NCI-H187 treated with DMSO at 0.1 percent for 48 hours (cell line): ENCODE results near the gene PRAC2.

Experiments used
- DNase-seq: peaks from one replicate; lab custom pipeline; 2025; lab: John Stamatoyannopoulos, UW

The PRAC2 gene

GRCh38 chr17:48755356-48755755 lies 32.4 kb downstream of the PRAC2 start:
- no peak for DNase-seq

DNA sequence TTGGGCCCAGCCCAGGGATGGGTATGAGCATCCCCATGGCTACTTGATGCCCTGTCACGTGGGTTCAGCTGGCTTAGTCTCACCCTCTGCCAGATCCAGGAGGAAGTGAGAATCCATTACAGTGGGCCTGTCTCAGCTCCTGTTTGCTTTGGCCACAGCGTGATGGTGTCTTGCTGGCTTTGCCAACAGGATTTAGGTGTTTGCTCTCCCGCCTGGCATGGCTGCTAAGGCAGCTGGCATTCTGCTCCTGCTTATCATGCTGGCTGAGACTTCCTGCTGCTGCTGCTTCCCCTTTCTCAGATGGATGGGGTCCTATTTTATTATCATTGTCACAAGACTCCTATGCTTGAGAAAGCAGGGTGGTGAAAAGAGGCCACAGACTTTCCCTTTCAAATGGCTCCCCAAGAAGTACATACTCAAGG lies 33.9 kb downstream of the PRAC2 start:
- no peak for DNase-seq

DNA sequence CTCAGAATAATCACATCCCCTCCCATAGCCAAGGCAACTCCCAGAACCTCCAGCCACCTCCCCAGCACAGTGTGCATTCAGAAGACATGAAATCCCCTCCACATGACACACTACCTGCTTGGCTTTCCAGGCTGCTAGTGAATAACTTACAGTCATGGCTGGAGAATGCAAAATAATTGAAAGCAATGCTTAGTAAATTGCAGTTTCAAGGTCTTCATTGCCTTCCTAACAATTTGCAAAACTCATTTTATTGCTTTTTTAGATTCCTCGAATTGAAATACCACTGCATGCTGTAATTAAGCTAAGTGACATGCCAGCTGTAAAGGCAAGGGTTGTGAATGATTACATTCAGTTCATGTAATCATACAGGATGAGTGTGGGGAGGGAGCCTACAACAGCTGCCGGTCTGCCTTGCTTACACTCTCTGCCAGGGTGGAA lies 34.6 kb downstream of the PRAC2 start:
- no peak for DNase-seq

DNA sequence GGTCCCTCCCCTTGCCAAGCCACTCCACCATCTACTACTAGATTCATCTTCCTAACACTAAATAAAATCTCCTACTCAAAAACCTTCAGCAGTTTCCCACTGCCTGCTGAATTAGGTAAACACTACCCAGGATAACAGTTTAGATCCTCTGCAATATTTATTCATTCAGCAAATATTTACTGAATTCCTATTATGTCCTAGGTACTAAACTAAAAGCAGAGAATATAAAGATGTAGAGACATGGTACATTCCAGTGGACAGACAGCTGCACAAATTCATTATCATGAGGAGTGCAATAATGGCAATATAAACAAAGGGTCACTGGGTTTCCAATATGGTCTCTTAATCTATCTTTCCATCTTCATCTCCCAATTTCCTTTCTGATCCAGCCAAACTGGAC lies 36.3 kb downstream of the PRAC2 start:
- no peak for DNase-seq

DNA sequence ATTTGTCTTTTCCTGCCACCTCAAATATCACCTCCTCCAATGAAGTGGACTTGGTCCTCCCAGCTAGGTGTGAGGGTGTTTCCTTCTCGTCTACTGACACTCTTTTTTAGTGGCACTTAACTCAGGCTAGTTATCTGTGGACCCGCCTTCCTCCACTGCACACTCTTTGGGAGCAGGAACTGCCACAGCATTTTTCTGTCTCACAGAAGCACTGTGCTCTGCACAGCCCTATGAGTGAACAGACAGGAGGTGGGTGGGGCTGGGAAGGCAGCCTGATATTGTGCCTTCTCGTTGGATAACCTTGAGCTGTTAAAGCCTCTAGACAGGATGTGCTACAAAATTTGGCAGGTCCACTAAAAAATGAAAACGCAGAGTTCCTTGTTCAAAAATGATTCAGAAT lies 37.4 kb downstream of the PRAC2 start:
- no peak for DNase-seq

DNA sequence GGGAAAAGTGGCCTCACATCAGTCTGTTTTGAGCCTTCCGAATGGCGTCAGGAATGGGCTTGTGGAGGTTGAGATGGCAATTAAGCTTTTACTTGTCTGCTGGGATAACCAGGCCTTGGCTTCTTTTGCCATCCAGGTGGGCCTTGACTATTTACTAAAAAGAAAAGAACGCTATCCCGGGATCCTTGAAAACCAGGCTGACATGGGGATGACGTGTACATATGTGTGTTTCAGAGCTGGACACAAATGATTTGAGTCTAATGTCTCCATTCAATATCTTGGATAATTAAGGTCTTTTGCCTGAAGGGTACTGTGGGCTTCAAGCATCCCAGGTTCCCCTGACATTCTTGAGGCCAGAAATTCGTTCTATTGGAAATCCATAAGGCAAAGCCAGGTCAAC lies 38.1 kb downstream of the PRAC2 start:
- DNase-seq, result no peak

DNA sequence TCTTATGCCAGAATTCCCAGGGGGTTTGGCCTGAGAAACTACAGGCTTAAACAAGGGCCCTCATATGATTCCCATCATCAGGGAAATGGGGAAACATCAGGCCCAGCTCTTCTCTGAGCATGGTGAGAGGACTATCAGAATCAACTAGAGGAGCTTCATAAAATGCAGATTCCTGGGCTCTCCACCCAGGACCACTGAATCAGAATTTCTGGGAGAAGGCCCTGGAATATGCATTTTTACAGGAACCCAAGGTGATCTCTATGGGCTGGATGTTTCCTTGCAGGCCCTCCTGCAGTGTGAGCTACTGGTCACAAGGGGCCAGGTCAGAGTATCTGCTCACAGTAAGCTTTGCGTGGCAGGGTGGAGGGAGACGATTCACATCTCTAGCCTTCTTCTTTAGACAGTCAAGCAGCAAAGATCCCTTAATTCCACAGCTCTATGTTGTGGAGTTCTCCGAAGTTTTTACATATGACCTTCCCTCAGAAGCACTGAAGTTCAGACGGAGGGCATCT lies 44.3 kb downstream of the PRAC2 start:
- no peak for DNase-seq

DNA sequence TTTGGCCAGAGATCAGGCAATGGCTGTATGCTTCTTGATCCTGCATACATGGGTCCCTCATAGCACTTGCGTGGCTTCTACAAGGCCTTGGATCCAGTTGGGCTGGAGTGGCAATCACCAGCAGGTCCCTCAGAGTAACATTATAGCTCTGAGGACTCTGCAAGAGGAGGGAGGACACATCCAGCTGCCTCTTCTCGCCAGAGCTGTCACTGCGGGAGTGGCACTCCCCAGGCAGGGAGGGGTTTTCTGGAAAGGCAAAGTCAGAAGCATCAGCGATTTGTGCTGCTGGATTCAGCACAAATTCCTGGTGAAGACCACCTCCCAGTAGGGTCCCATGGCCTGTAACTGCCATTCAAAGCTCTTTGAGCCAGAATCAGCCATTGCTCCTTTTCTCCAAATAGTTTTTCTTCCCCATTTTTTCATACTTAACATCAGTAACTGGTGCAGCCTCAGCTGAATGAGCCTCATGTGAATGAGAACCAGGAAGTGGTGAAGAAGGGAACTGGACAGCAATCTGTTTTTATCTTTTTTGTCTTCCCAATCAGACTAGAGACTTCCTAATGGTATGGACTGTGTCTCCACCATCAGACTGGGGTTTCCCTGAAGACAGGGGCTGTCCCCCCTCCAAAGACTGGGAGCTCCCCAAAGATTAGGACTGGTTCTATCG lies 46.2 kb downstream of the PRAC2 start:
- DNase-seq, result no peak

GRCh38 chr17:48770954-48771353 lies 48.0 kb downstream of the PRAC2 start:
- DNase-seq, result no peak

DNA sequence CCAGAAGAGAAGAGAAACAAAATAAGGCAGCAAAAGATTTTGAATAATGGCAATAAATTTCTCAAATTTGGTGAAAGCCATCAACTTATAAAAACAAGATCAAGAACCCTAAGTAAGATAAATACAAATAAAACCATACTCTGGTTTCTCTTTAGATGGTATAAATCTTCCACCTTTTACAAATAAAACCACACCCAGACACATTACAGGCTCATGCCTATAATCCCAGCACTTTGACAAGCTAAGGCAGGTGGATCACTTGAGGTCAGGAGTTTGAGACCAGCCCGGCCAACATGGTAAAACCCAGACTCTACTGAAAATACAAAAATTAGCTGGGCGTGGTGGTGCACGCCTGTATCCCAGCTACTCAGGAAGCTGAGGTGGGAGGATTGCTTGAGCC lies 50.3 kb downstream of the PRAC2 start:
- no peak for DNase-seq
